H9 (cell line): ENCODE data around the gene RHBDD2. TPM values are rescaled to one million over a fixed set of nuclear protein-coding genes. Genes with fewer than 3 reads are reported as not detected.
"Not testable (repeated sequence)": the region's sequence is repeated elsewhere in the genome, so short reads cannot be mapped to it uniquely, and the experiment has no call there.

Experiments
- DNase-seq: peaks from one replicate; pipeline ENCODE4 v3.0.0-alpha.2; 2017
- H2AFZ ChIP-seq: one replicate; pipeline ENCODE4 v1.6.1; 2013; ENCODE audit warnings: mild to moderate bottlenecking, low read length, control low read depth, moderate library complexity
- H2AK5ac ChIP-seq: 2 replicates; pipeline ENCODE4 v1.6.1; 2013; ENCODE audit warnings: low read length, control low read depth, mixed read lengths; ENCODE audit not compliant: insufficient read length
- H2BK120ac ChIP-seq: one replicate; pipeline ENCODE4 v1.6.1; 2013; ENCODE audit warnings: low read depth, mild to moderate bottlenecking, low read length, control low read depth, inconsistent platforms; ENCODE audit not compliant: poor library complexity, severe bottlenecking
- H2BK12ac ChIP-seq: 2 replicates; pipeline ENCODE4 v1.6.1; 2013; ENCODE audit warnings: low read length, control low read depth, mixed read lengths, low read depth; ENCODE audit not compliant: insufficient read length
- H2BK15ac ChIP-seq: 2 replicates; pipeline ENCODE4 v1.6.1; 2013; ENCODE audit warnings: low read depth, low read length, control low read depth
- H2BK20ac ChIP-seq: one replicate; pipeline ENCODE4 v1.6.1; 2013; ENCODE audit warnings: low read depth, mild to moderate bottlenecking, low read length, control low read depth, inconsistent platforms; ENCODE audit not compliant: poor library complexity, severe bottlenecking
- H2BK5ac ChIP-seq: 2 replicates; pipeline ENCODE4 v1.6.1; 2013; ENCODE audit warnings: low read length, control low read depth, mixed read lengths; ENCODE audit not compliant: insufficient read length
- H3K14ac ChIP-seq: 2 replicates; pipeline ENCODE4 v1.6.1; 2013; ENCODE audit warnings: low read length, control low read depth; ENCODE audit not compliant: insufficient read depth
- H3K18ac ChIP-seq: 2 replicates; pipeline ENCODE4 v1.6.1; 2013; ENCODE audit warnings: low read depth, mild to moderate bottlenecking, mixed read lengths, low read length, control low read depth; ENCODE audit not compliant: insufficient read length
- H3K23ac ChIP-seq: 2 replicates; pipeline ENCODE4 v1.6.1; 2013; ENCODE audit warnings: low read length, control low read depth, mixed read lengths, low read depth; ENCODE audit not compliant: insufficient read length
- H3K23me2 ChIP-seq: 2 replicates; pipeline ENCODE4 v1.6.1; 2013; ENCODE audit warnings: low read depth, mild to moderate bottlenecking, mixed read lengths, low read length, control low read depth; ENCODE audit not compliant: insufficient read length, poor library complexity, severe bottlenecking
- H3K27ac ChIP-seq: 2 replicates; pipeline ENCODE4 v1.5.1; 2013; ENCODE audit warnings: low read length, control low read depth, mixed read lengths, low read depth; ENCODE audit not compliant: insufficient read length
- H3K27me3 ChIP-seq: 2 replicates; pipeline ENCODE4 v1.6.1; 2013; ENCODE audit warnings: low read length, control low read depth, inconsistent platforms; ENCODE audit not compliant: insufficient read depth
- H3K4ac ChIP-seq: 2 replicates; pipeline ENCODE4 v1.6.1; 2013; ENCODE audit warnings: low read depth, mild to moderate bottlenecking, control low read depth, inconsistent platforms, low read length, moderate library complexity
- H3K4me1 ChIP-seq: 2 replicates; pipeline ENCODE4 v1.6.1; 2013; ENCODE audit warnings: low read length, control low read depth, inconsistent platforms; ENCODE audit not compliant: insufficient read depth
- H3K4me2 ChIP-seq: 2 replicates; pipeline ENCODE4 v1.6.1; 2013; ENCODE audit warnings: low read length, control low read depth, mixed read lengths; ENCODE audit not compliant: insufficient read length, insufficient read depth
- H3K56ac ChIP-seq: 2 replicates; pipeline ENCODE4 v1.6.1; 2013; ENCODE audit warnings: low read depth, mild to moderate bottlenecking, mixed read lengths, low read length, control low read depth; ENCODE audit not compliant: insufficient read length
- H3K79me1 ChIP-seq: 2 replicates; pipeline ENCODE4 v1.6.1; 2013; ENCODE audit warnings: low read depth, mild to moderate bottlenecking, moderate library complexity, low read length, control low read depth, inconsistent platforms; ENCODE audit not compliant: insufficient read depth, poor library complexity, severe bottlenecking
- H3K79me2 ChIP-seq: 2 replicates; pipeline ENCODE4 v1.6.1; 2013; ENCODE audit warnings: low read length, control low read depth, inconsistent platforms; ENCODE audit not compliant: insufficient read depth
- H3K9ac ChIP-seq: 2 replicates; pipeline ENCODE4 v1.6.1; 2013; ENCODE audit warnings: low read length, control low read depth, mixed read lengths; ENCODE audit not compliant: insufficient read length; ENCODE audit errors: extremely low read depth
- H3K9me3 ChIP-seq: one replicate; pipeline ENCODE4 v1.6.1; 2013; ENCODE audit warnings: low read depth, low read length, inconsistent platforms; ENCODE audit not compliant: control insufficient read depth
- H3T11ph ChIP-seq: one replicate; pipeline ENCODE4 v1.6.1; 2013; ENCODE audit warnings: mild to moderate bottlenecking, low read length, control low read depth, inconsistent platforms
- H4K20me1 ChIP-seq: one replicate; pipeline ENCODE4 v1.6.1; 2013; ENCODE audit not compliant: control insufficient read depth, insufficient read length, insufficient read depth
- H4K5ac ChIP-seq: 2 replicates; pipeline ENCODE4 v1.6.1; 2013; ENCODE audit warnings: low read depth, mild to moderate bottlenecking, mixed read lengths, low read length, control low read depth; ENCODE audit not compliant: insufficient read length
- H4K8ac ChIP-seq: replicated peaks from 2 replicates; pipeline ENCODE4 v1.6.1; 2013; ENCODE audit warnings: low read length, control low read depth, mixed read lengths, low read depth; ENCODE audit not compliant: insufficient read length
- H4K91ac ChIP-seq: 2 replicates; pipeline ENCODE4 v1.6.1; 2013; ENCODE audit warnings: low read depth, mild to moderate bottlenecking, moderate library complexity, mixed read lengths, low read length, control low read depth; ENCODE audit not compliant: insufficient read length
- H3K27ac Mint-ChIP-seq, 3 experiments: 2 replicates in 2 of 3; 3 replicates in 1 of 3; pipeline ENCODE4 v1.8.0; 2020 to 2021; ENCODE audit warnings: mixed read lengths in 3 of 3, mild to moderate bottlenecking in 1 of 3, moderate library complexity in 1 of 3
- H3K27me3 Mint-ChIP-seq: 2 replicates; pipeline ENCODE4 v1.8.0; 2021; ENCODE audit warnings: low read depth, mild to moderate bottlenecking, moderate library complexity, mixed read lengths
- H3K36me3 Mint-ChIP-seq, 3 experiments: 2 replicates in 2 of 3; 3 replicates in 1 of 3; pipeline ENCODE4 v1.8.0; 2020 to 2021; ENCODE audit warnings: low read depth in 3 of 3, mixed read lengths in 3 of 3; ENCODE audit not compliant: insufficient read depth in 1 of 3
- H3K4me1 Mint-ChIP-seq, 2 experiments: 2 replicates each; pipeline ENCODE4 v1.8.0; 2020; ENCODE audit warnings: mixed read lengths in 2 of 2
- H3K4me3 Mint-ChIP-seq, 2 experiments: 2 replicates in 1 of 2; 3 replicates in 1 of 2; pipeline ENCODE4 v1.8.0; 2020 to 2021; ENCODE audit warnings: mild to moderate bottlenecking in 2 of 2, mixed read lengths in 2 of 2, moderate library complexity in 1 of 2
- H3K9me3 Mint-ChIP-seq, 2 experiments: 2 replicates in 1 of 2; 3 replicates in 1 of 2; pipeline ENCODE4 v1.8.0; 2020; ENCODE audit warnings: mild to moderate bottlenecking in 2 of 2, mixed read lengths in 2 of 2, moderate library complexity in 1 of 2
- WGBS: extraction: QIAGEN DNeasy Blood & Tissue Kit; methylation state at CpG from one replicate; pipeline ENCODE4 v1.1.7; 2013; ENCODE audit warnings: missing lambda C conversion rate, low lambda C conversion rate, mixed read lengths; ENCODE audit not compliant: insufficient read length; ENCODE audit errors: extremely low coverage; 5-methylcytosine and 5-hydroxymethylcytosine counted together
- long read RNA-seq: library from polyadenylated mRNA; unstranded; transcript quantifications from one replicate; pipeline ENCODE4 v2.0.0, GENCODE V29; 2020
- total RNA-seq: library from RNA; stranded (reverse); gene quantifications from 2 replicates; pipeline ENCODE4 v1.2.1, GENCODE V29; 2021
- TF ChIP-seq, protein P1 (sequence below): fragments of 200-600 bp; sonication (generic); conservative IDR thresholded peaks from 3 replicates; pipeline ENCODE4 v1.8.0; 2021; ENCODE audit warnings: antibody characterized with exemption, mild to moderate bottlenecking

The RHBDD2 gene
- 27.6 and 30.0 TPM in 2 replicates for total RNA-seq
- long read RNA-seq, transcript RHBDD2-202 (5 exons, 1,878 nt), result minor isoform, 36 of 199 reads
- long read RNA-seq, transcript RHBDD2-203 (3 exons, 1,274 nt), result minor isoform, 5 of 199 reads
- long read RNA-seq, transcript RHBDD2-201 (4 exons, 1,802 nt), result major isoform, 135 of 199 reads
- long read RNA-seq, partial matches to known transcripts, result 6 of 199 reads
- long read RNA-seq, other reads (novel, unspliced or antisense), result 16 of 199 reads

DNA sequence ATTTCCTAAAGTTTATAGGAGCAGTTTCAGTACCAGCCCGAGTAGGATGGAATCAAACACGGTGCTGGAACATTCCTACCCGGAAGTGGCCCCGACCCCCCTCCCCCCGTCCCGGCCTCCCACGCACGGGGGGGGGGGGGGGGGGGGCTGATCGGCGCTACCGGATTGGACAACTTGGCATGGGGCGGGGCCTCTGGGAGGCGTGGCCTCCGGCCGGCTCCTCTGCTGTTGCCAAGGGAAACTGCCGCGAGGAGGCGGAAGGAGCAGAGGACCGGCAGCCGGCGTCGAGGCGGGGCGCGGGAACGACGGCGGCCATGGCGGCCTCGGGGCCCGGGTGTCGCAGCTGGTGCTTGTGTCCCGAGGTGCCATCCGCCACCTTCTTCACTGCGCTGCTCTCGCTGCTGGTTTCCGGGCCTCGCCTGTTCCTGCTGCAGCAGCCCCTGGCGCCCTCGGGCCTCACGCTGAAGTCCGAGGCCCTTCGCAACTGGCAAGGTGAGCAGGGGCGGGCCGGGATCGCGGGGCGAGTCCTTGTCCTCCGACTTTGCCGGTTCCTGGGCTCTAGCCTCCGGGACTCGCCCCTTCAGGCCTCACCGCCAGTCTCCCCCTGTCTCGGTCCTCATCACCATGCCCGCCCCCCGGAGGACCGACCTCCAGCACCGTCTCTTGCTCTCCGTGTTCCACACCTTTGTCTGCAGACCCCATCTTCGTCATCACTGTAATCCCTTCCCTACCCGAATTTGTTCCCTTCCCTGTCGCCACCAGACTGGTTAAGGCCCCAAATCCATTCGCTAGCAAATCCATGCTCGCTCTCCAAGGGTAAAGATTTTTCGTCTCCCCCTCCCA is at the start of gene RHBDD2:
RHBDD2 (plus strand) TSS at position 266 of the 843 bp plus-strand sequence; CDS start at position 315, 49 bp downstream.
- H3K4ac ChIP-seq, result no peak within 1 kb of the TSS
- no peaks in the 10 kb centered on the region for H3K79me1 ChIP-seq
- peaks cover 6% of the 10 kb centered on the region; the same call in 1 of the 2 replicates for H3K79me2 ChIP-seq
- Mint-ChIP-seq H3K9me3 (no peaks in the 10 kb centered on the region; a peak in 1 of 5 replicates), H3K27ac (peak within 1 kb of the TSS; percentile 75 to 94 (median 86)), H3K4me1 (peaks cover 36 to 38% of the 10 kb centered on the region in 2 experiments), H3K4me3 (peak within 1 kb of the TSS; percentile 87 to 94), H3K36me3 (peaks cover 28 to 40% (median 38%) of the 10 kb centered on the region in 3 experiments), H3K27me3 (peaks cover 12% of the 10 kb centered on the region)
- peak within 1 kb of the TSS; percentile 96 for H3K18ac ChIP-seq
- TF ChIP-seq, protein P1, sequence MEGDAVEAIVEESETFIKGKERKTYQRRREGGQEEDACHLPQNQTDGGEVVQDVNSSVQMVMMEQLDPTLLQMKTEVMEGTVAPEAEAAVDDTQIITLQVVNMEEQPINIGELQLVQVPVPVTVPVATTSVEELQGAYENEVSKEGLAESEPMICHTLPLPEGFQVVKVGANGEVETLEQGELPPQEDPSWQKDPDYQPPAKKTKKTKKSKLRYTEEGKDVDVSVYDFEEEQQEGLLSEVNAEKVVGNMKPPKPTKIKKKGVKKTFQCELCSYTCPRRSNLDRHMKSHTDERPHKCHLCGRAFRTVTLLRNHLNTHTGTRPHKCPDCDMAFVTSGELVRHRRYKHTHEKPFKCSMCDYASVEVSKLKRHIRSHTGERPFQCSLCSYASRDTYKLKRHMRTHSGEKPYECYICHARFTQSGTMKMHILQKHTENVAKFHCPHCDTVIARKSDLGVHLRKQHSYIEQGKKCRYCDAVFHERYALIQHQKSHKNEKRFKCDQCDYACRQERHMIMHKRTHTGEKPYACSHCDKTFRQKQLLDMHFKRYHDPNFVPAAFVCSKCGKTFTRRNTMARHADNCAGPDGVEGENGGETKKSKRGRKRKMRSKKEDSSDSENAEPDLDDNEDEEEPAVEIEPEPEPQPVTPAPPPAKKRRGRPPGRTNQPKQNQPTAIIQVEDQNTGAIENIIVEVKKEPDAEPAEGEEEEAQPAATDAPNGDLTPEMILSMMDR, result peak; percentile 20; the same call in 1 of the 3 replicates
- H2BK12ac ChIP-seq, result no peak within 1 kb of the TSS
- H3T11ph ChIP-seq, result no peak within 1 kb of the TSS
- H2AK5ac ChIP-seq, result no peak within 1 kb of the TSS
- no peak within 1 kb of the TSS for H2BK5ac ChIP-seq
- H3K4me1 ChIP-seq, result peaks cover 2% of the 10 kb centered on the region; the same call in 1 of the 2 replicates
- no peak within 1 kb of the TSS for H3K27ac ChIP-seq
- H3K56ac ChIP-seq, result no peak within 1 kb of the TSS
- WGBS, result no CpG with 5 or more reads among the region's 65 CpGs
- H4K91ac ChIP-seq, result no peak within 1 kb of the TSS
- no peaks in the 10 kb centered on the region for H3K9me3 ChIP-seq
- no peak within 1 kb of the TSS for H3K23ac ChIP-seq
- H3K27me3 ChIP-seq, result no peaks in the 10 kb centered on the region
- H4K20me1 ChIP-seq, result no peaks in the 10 kb centered on the region
- H4K5ac ChIP-seq, result no peak within 1 kb of the TSS
- H3K23me2 ChIP-seq, result peaks cover 7% of the 10 kb centered on the region
- peak; percentile 95 for DNase-seq
- peak within 1 kb of the TSS; percentile 96 for H3K14ac ChIP-seq
- no peak within 1 kb of the TSS for H2BK120ac ChIP-seq
- H3K9ac ChIP-seq, result peak within 1 kb of the TSS; percentile 93
- no peak within 1 kb of the TSS for H2AFZ ChIP-seq
- H2BK15ac ChIP-seq, result 0 out of 2 replicates have a peak within 1 kb of the TSS, but pooled peaks have one; percentile 61
- H3K4me2 ChIP-seq, result peak within 1 kb of the TSS; percentile 100
- no peak within 1 kb of the TSS for H2BK20ac ChIP-seq
- H4K8ac ChIP-seq, result no peak within 1 kb of the TSS

DNA sequence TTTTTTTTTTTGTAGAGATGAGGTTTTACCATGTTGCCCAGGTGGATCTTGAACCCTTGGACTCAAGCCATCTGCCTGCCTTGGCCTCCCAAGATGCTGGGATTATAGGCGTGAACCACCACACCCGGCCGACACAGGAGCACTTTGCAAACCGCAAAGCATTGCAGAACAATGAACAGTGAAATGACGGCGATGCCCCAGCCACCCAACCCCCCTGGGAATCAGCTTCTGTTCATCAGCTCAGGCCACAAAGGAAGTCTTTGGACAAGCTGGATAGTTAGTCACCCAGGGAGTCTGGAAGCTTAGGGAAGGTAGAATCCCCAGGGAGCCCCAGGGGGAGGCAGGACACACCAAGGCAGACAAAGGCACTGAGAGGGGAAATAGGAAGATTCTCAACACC is 49.2 kb upstream of the RHBDD2 start:
- not testable (repeated sequence) for H2BK12ac ChIP-seq, H3K14ac ChIP-seq, H2AK5ac ChIP-seq, H3K79me2 ChIP-seq, H3K27ac ChIP-seq, H2BK120ac ChIP-seq, H3K4ac ChIP-seq, H3K23me2 ChIP-seq, H3K79me1 ChIP-seq, H3K9me3 ChIP-seq, H3K27me3 ChIP-seq, H3K18ac ChIP-seq, H3K4me2 ChIP-seq, H4K5ac ChIP-seq, H3K56ac ChIP-seq, H4K91ac ChIP-seq, H2BK15ac ChIP-seq, H2AFZ ChIP-seq, H4K8ac ChIP-seq, H3K36me3 Mint-ChIP-seq, H2BK5ac ChIP-seq, H3K4me1 ChIP-seq, H3K4me3 Mint-ChIP-seq, H3T11ph ChIP-seq, H3K9ac ChIP-seq, H3K9me3 Mint-ChIP-seq, H3K23ac ChIP-seq, H2BK20ac ChIP-seq, DNase-seq, H4K20me1 ChIP-seq
- H3K27ac Mint-ChIP-seq, result peak overlapping the region in 1 of 3 experiments; percentile 42; a peak in 1 of 7 replicates
- H3K27me3 Mint-ChIP-seq, result peaks cover 43% of the 10 kb centered on the region
- peaks cover 12% of the 10 kb centered on the region in 2 experiments for H3K4me1 Mint-ChIP-seq
- WGBS, result no CpG with 5 or more reads among the region's 6 CpGs
